Measurements from ENCODE around the gene GNB1.

Gene GNB1

GRCh38 chr1:1755852-1756251 lies 135.0 kb downstream of the GNB1 start:
- TF ChIP-seq POU6F1 (CRISPR knock-in tag; IDR thresholded peaks at IDR 0.05; ENCODE audit: borderline replicate concordance, low read depth) (no peak), ZFP30 (CRISPR knock-in tag; IDR thresholded peaks at IDR 0.05) (no peak), CREB5 (CRISPR knock-in tag; IDR thresholded peaks at IDR 0.05; ENCODE audit: low read depth) (no peak), ZFP3 (CRISPR knock-in tag; IDR thresholded peaks at IDR 0.05) (no peak), ISL1 (CRISPR knock-in tag; IDR thresholded peaks at IDR 0.05) (no peak), GLIS3 (CRISPR knock-in tag; IDR thresholded peaks at IDR 0.05) (no peak), ZNF565 (CRISPR knock-in tag; conservative IDR thresholded peaks at IDR 0.05; ENCODE audit: low read depth) (no peak), ZNF70 (CRISPR knock-in tag; IDR thresholded peaks at IDR 0.05) (no peak), ESRRG (CRISPR knock-in tag; IDR thresholded peaks at IDR 0.05) (no peak), OSR1 (CRISPR knock-in tag; IDR thresholded peaks at IDR 0.05) (no peak), RARB (CRISPR knock-in tag; IDR thresholded peaks at IDR 0.05) (no peak), BACH2 (CRISPR knock-in tag; IDR thresholded peaks at IDR 0.05; ENCODE audit: borderline replicate concordance) (no peak), ZNF8 (CRISPR knock-in tag; IDR thresholded peaks at IDR 0.05) (no peak), CSDC2 (CRISPR knock-in tag; IDR thresholded peaks at IDR 0.05) (no peak), CSRNP3 (CRISPR knock-in tag; IDR thresholded peaks at IDR 0.05) (no peak)
- no peak for ATAC-seq

GRCh38 chr1:1755426-1755825 lies 135.5 kb downstream of the GNB1 start:
- no peak for ATAC-seq
- TF ChIP-seq OSR1 (CRISPR knock-in tag; IDR thresholded peaks at IDR 0.05) (no peak), ZNF565 (CRISPR knock-in tag; conservative IDR thresholded peaks at IDR 0.05; ENCODE audit: low read depth) (no peak), ZFP3 (CRISPR knock-in tag; IDR thresholded peaks at IDR 0.05) (no peak), CSRNP3 (CRISPR knock-in tag; IDR thresholded peaks at IDR 0.05) (no peak), ZNF70 (CRISPR knock-in tag; IDR thresholded peaks at IDR 0.05) (no peak), ISL1 (CRISPR knock-in tag; IDR thresholded peaks at IDR 0.05) (no peak), POU6F1 (CRISPR knock-in tag; IDR thresholded peaks at IDR 0.05; ENCODE audit: borderline replicate concordance, low read depth) (no peak), ZC3H10 (CRISPR knock-in tag; IDR thresholded peaks at IDR 0.05) (no peak), ZNF8 (CRISPR knock-in tag; IDR thresholded peaks at IDR 0.05) (no peak), CSDC2 (CRISPR knock-in tag; IDR thresholded peaks at IDR 0.05) (no peak), CREB5 (CRISPR knock-in tag; IDR thresholded peaks at IDR 0.05; ENCODE audit: low read depth) (no peak), ZFP30 (CRISPR knock-in tag; IDR thresholded peaks at IDR 0.05) (no peak)

GRCh38 chr1:1754051-1754815 lies 136.7 kb downstream of the GNB1 start:
- no peak for ATAC-seq
- no peak for TF ChIP-seq GLIS3 (CRISPR knock-in tag; IDR thresholded peaks at IDR 0.05)
- no peak for TF ChIP-seq SNAI2 (CRISPR knock-in tag; IDR thresholded peaks at IDR 0.05)

- ATAC-seq: no peak
- TF ChIP-seq BACH2 (CRISPR knock-in tag; IDR thresholded peaks at IDR 0.05; ENCODE audit: borderline replicate concordance) (no peak), ZFP3 (CRISPR knock-in tag; IDR thresholded peaks at IDR 0.05) (no peak), ISL1 (CRISPR knock-in tag; IDR thresholded peaks at IDR 0.05) (no peak), TOX (CRISPR knock-in tag; IDR thresholded peaks at IDR 0.05; ENCODE audit: borderline replicate concordance) (no peak), POU6F1 (CRISPR knock-in tag; IDR thresholded peaks at IDR 0.05; ENCODE audit: borderline replicate concordance, low read depth) (no peak), CSDC2 (CRISPR knock-in tag; IDR thresholded peaks at IDR 0.05) (no peak), ZFP30 (CRISPR knock-in tag; IDR thresholded peaks at IDR 0.05) (no peak), TCF4 (CRISPR knock-in tag; IDR thresholded peaks at IDR 0.05; ENCODE audit: borderline replicate concordance) (no peak), SNAI2 (CRISPR knock-in tag; IDR thresholded peaks at IDR 0.05) (no peak), OSR1 (CRISPR knock-in tag; IDR thresholded peaks at IDR 0.05) (no peak), CSRNP3 (CRISPR knock-in tag; IDR thresholded peaks at IDR 0.05) (no peak), ZNF565 (CRISPR knock-in tag; conservative IDR thresholded peaks at IDR 0.05; ENCODE audit: low read depth) (no peak), ZC3H10 (CRISPR knock-in tag; IDR thresholded peaks at IDR 0.05) (no peak), RARB (CRISPR knock-in tag; IDR thresholded peaks at IDR 0.05) (no peak), GLIS3 (CRISPR knock-in tag; IDR thresholded peaks at IDR 0.05) (no peak), ZNF70 (CRISPR knock-in tag; IDR thresholded peaks at IDR 0.05) (no peak), ZNF8 (CRISPR knock-in tag; IDR thresholded peaks at IDR 0.05) (no peak), ARNTL (CRISPR knock-in tag; IDR thresholded peaks at IDR 0.05; ENCODE audit: borderline replicate concordance, low read depth) (no peak)
These were observed 137.3 kb downstream of the GNB1 start for GRCh38 chr1:1753607-1754005.

Measured in SK-N-SH treated with all-trans-retinoic acid at 6 μM for 48 hours (cell line).